CD4-positive, alpha-beta T cell treated with Interleukin-17A for 4 hours (primary cell): ENCODE results near the gene CEACAM19.
A peak's percentile ranks its signal among the peaks of the same experiment; 100 is the strongest.
"Not testable (repeated sequence)": the region's sequence is repeated elsewhere in the genome, so short reads cannot be mapped to it uniquely, and the experiment has no call there.

Experiments used
- DNase-seq: peaks from one replicate; pipeline ENCODE4 v3.0.0-alpha.2; 2020; ENCODE audit warnings: mixed read lengths

CEACAM19 gene, protein sequence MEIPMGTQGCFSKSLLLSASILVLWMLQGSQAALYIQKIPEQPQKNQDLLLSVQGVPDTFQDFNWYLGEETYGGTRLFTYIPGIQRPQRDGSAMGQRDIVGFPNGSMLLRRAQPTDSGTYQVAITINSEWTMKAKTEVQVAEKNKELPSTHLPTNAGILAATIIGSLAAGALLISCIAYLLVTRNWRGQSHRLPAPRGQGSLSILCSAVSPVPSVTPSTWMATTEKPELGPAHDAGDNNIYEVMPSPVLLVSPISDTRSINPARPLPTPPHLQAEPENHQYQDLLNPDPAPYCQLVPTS

DNA sequence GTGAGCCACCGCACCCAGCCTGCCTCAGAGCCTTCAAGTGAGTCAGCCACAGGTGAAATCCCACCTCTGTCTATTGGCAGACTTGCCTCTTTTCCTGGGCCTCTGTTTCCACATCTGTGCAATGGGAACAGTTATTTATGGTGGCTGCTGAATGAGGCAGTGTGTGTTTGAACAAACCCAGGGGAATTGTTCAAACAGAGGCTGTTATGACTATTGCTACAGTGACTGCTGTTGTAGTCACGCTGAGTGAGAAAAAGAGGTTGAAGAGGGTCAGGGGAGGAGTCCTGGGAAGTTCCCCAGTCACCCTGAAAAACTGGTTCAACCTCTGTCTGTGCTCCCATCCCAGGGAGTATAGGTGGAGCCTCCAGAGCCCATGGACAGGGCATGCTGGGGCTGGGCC is at the start of gene CEACAM19:
Gene CEACAM19, plus strand, starts transcription at position 83 of the 400 bp plus-strand sequence. CDS start 450 bp downstream, outside the sequence.
- DNase-seq: no peak

DNA sequence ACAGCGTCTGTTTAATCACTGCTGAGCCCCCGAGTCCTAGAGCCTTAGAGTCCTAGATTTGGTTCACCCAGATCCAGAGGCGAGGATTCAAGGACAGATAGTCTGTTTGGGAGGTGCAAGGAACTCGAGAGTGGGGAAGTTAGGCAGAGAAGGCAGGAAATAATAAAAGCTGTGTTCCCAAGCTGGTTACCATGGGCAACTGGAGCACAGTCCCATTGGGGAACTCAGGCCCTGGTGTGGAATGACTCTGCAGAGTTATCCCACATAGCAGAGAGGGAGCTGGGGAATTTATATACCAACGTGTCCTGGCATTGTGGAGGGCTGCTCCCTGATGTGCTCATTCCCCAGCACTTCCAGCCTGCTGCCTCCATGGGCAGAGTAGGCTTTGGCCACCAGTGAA is 48.2 kb upstream of the CEACAM19 start:
- no peak for DNase-seq

DNA sequence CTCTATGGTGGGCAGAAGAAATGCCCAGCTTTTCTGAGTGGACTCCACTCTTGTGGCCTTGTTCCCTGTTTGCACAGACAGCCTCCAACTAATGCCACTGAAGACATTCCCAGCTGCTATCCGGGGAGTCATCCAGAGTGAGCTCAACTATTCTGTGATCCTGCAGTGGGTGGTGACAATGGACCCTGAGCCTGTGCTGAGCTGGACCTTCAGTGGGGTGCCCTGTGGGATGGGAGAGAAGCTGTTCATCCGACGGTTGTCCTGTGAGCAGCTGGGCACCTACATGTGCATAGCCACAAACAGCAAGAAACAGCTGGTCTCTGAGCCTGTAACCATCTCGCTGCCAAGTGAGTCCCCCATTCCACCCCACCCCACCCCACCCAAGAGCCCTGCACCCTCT is 47.7 kb upstream of the CEACAM19 start:
- no peak for DNase-seq

DNA sequence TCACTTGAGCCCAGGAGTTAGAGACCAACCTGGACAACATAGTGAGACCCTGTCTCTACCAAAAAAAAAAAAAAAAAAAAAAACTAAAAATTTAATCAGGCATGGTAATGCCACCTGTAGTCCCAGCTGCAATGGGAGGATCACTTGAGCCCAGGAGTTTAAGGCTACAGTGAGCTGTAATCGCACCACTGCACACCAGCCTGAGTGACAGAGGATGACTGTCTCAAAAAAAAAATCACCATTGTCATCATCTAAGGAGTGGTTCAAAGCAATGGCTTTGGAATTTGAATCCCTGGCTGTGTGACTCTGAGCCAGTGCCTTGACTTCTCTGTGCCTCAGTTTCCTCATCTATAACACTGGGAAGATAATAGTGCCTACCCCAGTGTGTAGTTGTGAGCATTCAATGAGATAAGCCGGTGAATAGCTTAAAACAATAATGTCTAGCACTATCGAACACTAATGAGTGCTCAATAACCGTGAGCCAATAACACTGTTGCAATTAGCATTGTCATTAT is 46.4 kb upstream of the CEACAM19 start:
- DNase-seq: no peak

DNA sequence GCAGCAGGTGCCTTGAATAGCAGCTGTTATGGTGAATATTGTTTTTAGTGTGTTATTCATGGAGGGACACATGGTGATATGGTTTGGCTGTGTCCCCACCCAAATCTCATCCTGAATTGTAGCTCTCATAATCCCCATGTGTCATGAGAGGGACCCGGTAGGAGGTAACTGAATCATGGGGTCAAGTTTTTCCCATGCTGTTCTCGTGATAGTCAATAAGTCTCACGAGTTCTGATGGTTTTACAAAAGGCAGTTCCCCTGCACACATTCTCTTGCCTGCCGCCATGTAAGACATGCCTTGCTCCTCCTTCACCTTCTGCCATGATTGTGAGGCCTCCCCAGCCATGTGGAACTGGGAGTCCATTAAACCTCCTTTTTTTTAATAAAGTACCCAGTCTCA is 45.6 kb upstream of the CEACAM19 start:
- not testable (repeated sequence) for DNase-seq

DNA sequence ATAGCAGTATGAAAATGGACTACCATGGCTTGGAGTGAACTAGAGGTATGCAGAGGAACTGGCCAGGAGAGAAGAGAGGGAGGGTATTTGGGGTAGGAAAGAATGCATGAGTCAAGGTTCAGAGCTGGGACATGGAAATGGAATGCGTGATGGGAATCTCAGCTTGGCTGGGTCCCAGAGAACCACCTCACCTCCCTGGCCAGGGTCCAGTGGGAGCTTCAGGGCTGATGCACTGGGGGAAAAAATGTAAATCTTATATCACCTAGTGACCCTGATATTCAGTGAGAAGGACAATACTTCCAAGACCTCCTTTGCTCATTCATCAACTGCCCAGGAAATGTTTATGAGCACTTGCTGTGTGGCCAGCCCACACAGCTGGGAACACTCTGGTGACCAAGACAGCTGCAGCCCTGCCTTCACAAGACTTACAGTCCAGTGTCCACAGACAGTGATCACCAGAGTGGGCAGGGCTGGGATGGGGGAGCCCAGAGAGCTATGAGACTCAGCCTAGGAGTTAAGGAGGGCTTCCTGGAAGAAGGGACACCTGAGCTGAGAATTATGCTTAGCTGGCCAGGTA is 45.1 kb upstream of the CEACAM19 start:
- DNase-seq: no peak

DNA sequence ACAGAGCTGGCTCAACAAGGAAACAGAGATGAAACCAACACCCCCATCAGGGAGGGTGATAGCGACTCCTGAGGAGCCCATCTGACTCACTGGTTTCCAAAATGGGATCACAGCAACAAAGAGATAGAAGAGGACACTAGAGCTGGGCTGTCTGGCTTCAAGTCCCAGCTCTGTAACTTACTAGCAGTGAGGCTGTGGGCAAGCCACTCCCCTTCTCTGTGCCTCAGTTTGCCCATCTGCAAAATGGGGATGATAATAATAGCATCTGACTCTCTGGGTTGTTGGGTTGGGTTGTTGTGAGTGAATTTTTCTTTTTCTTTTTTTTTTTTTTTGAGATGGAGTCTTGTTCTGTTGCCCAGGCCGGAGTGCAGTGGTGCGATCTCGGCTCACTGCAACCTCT is 43.7 kb upstream of the CEACAM19 start:
- DNase-seq: no peak

DNA sequence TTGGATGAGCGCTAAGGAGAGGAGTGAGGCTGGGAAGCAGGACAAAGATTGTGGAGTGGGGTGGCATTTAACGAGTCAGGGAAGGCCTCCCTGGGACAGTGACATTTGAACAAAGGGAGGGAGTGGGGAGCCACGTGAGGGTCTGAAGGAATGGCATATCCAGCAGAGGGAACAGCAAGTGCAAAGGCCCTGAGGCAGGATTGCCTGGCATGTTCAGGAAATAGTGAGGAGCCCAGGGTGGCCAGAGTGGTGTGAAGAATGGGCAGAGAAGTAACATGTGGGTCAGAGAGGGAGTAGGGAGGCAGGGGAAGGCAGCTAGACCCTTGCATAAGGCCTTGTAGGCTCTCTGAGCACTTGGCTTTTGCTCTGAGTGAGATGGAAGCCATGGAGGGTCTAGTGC is 42.5 kb upstream of the CEACAM19 start:
- DNase-seq: no peak

DNA sequence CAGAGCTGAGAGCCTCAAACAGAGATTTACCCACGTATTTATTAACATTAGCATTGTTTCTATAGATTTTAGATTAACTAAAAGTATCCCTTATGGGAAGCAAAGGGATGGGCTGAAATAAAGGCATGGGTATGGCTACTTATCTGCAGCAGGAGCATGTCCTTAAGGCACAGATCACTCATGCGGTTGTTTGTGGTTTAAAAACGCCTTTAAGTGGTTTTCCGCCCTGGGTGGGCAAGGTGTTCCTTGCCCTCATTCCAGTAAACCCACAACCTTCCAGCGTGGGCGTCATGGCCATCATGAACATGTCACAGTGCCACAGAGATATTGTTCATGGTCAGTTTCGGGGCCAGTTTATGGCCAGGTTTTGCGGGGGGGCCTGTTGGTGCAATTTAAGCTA is 39.7 kb upstream of the CEACAM19 start:
- DNase-seq: not testable (repeated sequence)

DNA sequence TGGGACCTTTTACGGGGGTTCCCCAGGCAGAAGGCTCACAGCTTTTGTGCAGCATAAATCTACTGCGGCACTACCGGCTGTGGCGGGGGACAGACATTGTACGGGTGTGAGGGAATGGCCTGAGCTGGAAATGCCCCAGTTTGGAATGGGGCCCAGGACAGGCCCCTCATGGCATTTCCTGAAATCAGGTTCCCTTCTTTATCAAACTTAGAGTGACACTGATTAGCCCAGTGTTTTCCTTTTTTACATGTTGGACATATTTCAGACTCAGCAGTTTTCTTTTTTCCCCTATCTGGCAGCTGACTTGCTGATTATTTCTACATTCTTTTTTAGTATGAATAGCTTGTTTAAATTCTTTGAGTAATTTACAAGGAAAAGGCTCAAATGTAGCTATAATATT is 37.2 kb upstream of the CEACAM19 start:
- DNase-seq: not testable (repeated sequence)

DNA sequence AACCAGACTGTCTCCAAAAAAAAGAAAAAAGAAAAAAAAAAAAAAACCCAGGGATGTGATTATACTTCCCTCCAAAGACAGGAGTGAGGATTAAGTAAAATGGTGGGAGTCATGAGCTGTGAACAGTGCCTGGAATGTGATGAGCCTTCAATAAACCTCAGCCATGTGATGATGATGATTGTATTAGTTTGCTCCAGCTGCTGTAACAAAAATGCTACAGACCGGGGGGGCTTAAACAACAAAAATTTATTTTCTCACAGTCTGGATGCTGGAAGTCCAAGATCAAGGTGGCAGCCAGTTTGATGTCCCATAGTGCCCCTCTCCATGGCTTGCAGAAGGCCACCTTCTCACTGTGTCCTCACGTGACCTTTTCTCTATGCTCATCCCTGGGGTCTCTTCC is 36.5 kb upstream of the CEACAM19 start:
- no peak for DNase-seq

DNA sequence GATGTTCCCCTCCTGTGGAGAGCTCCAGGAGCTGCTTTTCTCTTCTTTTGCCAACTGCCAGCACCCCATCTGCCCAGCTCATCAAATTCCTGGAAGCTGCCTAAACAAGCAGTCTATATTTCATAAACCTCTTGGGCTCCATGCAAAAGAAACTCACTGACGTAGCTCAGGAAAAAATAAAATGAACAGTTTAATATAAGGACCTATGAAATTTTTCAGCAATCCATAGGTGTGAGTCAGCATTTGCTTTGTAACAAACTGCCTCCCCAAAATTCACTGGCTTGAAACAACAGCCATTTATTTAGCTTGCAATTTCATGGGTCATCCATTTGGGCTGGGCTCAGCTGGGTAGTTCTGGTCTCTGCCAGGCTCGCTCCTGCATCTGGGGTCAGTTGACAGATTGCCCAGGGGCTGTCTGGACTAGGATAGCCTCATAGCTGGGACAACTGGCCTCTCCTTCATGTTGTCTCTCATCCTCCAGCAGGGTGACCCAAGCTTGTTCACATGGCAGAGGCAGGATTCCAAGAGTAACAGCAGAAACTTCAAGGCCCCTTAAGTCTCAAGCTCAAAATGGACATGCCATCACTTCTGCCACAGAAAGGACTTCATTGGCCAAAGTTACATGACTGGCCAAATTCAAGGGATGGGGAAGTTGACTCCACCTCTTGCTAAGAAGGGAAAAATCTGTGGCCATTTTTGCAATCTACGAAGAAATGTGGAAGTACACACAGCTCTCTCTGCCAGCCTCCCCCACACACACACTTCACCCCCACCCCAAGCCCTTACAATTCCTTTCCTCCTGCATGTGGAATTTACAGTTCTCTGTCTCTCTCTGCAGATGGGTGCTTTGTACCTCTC is 35.5 kb upstream of the CEACAM19 start:
- no peak for DNase-seq

DNA sequence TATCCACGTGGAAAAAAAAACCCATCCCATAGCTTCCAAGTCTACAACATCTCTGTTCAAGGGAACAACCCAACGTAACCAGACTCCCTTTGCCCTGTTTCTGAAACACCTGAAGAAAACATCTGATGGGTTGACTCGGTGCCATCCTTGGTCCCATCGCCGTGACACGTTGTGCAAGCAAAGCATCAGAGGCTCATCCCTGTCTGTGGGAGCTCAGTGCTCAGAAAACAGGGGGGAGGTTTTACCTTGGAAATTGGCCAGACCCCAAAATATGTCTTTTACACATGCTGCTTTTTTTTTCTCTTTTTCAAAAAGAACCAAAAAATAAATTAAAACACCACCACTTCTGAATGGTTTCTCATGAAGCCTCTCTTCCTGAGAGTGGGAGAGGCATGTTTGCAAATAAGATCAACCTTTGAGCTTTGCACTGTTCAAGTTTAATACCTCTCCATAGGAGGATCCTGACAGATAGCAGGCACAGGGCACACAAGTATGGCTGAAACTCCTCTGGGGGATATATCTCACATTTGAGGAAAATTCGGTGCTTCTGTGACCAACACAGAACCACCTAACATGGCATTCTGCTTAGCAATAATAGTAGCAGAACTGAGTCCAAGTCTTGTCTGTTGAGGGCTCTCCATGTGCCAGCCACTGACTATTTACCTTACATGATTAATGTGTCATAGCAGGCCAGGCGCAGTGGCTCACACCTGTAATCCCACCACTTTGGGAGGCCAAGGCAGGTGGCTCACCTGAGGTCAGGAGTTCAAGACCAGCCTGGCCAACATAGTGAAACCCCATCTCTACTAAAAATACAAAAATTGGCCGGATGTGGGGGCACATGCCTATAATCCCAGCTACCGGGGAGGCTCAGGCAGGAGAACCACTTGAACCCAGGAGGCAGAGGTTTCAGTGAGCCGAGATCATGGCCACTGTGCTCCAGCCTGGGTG is 34.6 kb upstream of the CEACAM19 start:
- no peak for DNase-seq

DNA sequence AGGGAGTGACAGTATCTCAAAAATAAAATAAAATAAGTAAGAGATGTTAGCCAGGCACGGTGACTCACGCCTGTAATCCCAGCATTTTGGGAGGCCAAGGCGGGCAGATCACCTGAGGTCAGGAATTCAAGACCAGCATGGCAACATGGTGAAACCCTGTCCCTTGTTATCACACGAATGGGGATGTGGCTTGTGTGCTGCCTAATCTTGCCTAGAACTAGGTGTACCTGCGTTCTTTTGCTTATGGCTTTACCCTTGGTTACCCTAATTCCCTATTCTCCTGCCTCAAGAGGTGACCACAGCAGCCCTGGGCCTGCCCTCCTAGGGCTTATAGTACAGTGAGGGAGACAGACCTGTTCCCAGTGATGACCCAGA is 33.9 kb upstream of the CEACAM19 start:
- no peak for DNase-seq

DNA sequence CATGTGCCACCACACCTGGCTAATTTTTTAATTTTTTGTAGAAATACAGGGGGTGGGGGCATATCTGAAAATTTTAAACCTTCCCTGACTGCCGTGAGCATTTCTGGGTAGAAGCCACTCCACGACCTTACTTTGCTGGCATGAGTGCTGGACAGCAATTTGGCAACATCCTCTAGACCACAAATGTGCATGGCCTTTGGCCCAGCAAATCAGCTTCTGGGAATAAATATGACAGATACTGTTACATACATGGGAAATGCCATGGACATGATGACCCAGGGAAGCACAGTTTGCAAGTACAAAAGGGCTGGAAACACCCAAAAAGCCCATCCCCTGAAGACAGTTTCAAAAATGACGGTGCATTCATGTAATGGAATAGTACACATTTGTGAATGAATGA is 30.8 kb upstream of the CEACAM19 start:
- DNase-seq: no peak

DNA sequence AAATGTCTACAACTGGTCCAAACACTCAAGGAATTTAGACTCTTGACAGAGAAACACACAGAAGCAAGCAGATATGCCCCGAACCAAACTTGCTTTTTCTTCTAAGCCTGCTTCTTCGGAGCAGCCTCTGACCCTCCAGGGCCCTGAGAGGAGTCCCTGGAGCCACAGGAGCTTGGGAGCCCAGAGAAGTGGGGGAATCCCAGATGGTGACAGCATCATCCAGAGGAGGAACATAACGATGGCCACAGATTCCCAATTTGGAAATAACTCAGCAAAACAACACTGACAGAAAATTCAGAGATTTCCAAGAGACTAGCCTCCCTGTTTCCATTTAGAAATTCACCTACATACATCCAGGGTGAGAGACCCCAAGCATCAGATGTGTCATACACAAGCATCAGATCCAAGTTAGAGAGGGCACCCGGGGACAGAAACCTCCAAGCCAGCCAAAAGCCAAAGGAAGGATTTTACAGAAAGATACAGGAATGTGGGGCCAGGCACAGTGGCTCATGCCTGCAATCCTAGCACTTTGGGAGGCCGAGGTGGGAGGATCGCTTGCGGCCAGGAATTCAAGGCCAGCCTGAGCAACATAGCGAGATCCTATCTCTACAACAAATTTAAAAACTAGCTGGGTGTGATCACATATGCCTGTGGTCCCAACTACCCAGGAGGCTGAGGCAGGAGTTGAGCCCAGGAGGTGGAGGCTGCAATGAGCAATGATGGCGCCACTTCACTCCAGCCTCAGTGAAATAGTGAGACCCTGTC is 29.6 kb upstream of the CEACAM19 start:
- no peak for DNase-seq

DNA sequence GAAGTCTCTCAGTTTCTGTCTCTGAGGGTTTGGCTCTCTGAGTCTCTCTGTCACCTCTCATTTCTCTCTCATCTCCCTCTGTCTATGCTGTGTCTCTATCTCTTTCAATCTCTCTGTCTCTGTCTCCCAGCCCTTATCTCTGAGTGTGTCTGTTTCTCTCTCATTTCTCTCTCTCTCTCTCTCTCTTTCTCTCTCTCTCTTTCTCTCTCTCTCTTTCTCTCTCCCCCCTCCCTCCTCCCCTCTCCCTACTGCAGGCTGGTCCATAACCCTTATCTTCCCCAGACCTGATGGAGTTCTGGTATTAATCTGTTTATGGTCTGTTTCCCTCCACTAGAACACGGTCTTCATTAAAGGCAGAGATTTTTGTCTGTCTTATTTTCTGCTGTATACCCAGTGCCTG is 28.9 kb upstream of the CEACAM19 start:
- DNase-seq: no peak

DNA sequence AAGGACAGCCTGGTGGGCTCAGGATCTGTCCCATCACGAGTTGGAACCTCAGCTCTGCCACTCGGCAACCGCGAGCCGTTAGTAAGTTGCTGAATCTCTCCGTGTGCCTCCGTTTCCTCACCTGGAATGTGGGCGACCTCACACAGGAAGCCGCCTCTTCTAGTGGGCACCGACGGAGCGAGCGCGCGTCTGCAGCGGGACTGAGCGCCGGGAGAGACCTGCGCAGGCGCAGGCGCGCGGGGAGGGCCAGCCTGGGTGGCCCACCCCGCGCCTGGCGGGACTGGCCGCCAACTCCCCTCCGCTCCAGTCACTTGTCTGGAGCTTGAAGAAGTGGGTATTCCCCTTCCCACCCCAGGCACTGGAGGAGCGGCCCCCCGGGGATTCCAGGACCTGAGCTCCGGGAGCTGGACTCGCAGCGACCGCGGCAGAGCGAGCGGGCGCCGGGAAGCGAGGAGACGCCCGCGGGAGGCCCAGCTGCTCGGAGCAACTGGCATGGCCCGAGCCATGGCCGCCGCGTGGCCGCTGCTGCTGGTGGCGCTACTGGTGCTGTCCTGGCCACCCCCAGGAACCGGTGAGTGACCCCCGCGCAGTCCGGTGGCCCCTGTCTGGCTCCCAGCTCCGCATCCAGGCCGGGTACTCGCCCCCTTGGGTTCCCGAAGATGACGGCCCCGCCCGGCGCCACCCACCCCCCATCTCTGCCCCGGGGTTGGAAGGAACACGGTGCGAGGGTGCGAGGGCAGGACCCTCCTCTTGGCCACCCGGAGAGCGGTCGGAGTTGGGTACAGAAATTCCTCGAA is 27.5 kb upstream of the CEACAM19 start, which contains the start of gene PVR:
Gene PVR, plus strand, starts transcription at position 306 of the 797 bp plus-strand sequence. Its CDS starts 187 bp downstream, at position 493.
- peak; percentile 39 for DNase-seq

DNA sequence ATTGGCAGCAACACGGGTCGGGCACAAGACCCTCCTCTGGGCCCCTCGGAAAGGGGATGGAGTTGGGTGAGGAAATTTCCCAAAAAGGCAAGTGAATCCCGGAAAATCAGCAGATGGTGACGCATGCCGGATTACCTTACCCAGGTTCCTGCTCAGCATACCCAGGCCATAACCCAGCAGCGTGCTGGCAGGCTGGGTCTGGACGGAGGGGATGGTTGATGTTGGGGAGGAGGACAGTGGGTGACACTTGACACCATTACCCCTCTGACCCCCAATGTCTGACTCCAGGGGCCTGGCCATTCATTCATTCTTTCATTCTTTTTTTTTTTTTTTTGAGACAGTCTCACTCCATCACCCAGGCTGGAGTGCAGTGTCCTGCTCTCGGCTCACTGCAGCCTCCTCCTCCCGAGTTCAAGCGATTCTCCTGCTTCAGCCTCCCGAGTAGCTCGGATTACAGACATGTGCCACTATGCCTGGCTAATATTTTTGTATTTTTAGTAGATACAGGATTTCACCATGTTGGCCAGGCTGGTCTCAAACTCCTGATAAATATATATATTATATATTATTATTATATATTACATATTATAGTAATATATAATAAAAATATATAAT is 26.8 kb upstream of the CEACAM19 start:
- DNase-seq: no peak

DNA sequence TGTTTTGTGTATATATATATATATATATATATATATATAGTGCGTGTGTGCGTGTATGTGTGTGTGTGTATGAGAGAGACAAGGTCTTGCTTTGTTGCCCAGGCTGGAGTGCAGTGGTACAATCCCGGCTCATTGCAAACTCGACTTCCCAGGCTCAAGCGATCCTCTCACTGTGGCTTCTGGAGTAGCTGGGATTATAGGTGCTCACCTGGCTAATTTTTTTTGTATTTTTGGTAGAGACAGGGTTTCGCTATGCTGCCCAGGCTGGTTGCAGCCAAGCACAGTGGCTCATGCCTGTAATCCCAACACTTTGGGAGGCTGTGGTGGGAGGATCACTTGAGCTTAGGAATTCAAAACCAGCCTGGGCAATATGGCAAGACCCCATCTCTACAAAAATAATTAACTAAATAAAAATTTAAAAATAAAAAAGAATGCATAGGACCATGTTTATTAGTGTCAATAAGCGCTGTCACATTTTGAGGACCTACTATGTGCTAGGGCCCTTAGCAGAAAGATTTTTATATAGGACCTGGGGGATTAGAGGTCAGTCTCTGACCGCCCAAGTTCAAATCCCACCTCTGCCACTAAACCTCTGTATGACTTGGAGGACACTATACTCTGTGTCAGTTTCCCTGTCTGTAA is 25.8 kb upstream of the CEACAM19 start:
- DNase-seq: no peak
